WTC11 (cell line): ENCODE data around the gene GLG1.

Experiments used
- ATF1 ChIP-seq: sonication (generic); formaldehyde crosslinking; IDR thresholded peaks from 2 replicates; pipeline ENCODE4 v1.8.1; 2023; ENCODE audit warnings: mild to moderate bottlenecking, moderate library complexity, missing genetic modification reagents
- ELF4 ChIP-seq: sonication (generic); formaldehyde crosslinking; IDR thresholded peaks from 2 replicates; pipeline ENCODE4 v1.8.1; 2022; ENCODE audit warnings: low read depth, mild to moderate bottlenecking, moderate library complexity, missing genetic modification reagents
- NFE2L1 ChIP-seq: sonication (generic); formaldehyde crosslinking; IDR thresholded peaks from 2 replicates; pipeline ENCODE4 v1.8.1; 2023; ENCODE audit warnings: missing genetic modification reagents
- ZNF121 ChIP-seq: sonication (generic); formaldehyde crosslinking; IDR thresholded peaks from 2 replicates; pipeline ENCODE4 v1.8.0; 2023; ENCODE audit warnings: missing genetic modification reagents
- ZNF396 ChIP-seq: fragments of 250-450 bp; sonication (Bioruptor Pico); IDR thresholded peaks from 2 replicates; pipeline ENCODE4 v1.8.0; 2021; ENCODE audit warnings: mild to moderate bottlenecking, moderate library complexity, borderline replicate concordance
- TF ChIP-seq, protein P1 (sequence below): sonication (generic); formaldehyde crosslinking; IDR thresholded peaks from 2 replicates; pipeline ENCODE4 v1.8.1; 2023; ENCODE audit warnings: mild to moderate bottlenecking, missing genetic modification reagents, moderate library complexity
- TF ChIP-seq, protein P2 (sequence below): fragments of 200-600 bp; IDR thresholded peaks from 2 replicates; pipeline ENCODE4 v1.8.0; 2022; ENCODE audit warnings: antibody characterized with exemption
- TF ChIP-seq, protein P3 (sequence below): sonication (generic); formaldehyde crosslinking; IDR thresholded peaks from 2 replicates; pipeline ENCODE4 v1.8.1; 2022; ENCODE audit warnings: low read depth, mild to moderate bottlenecking, moderate library complexity, missing genetic modification reagents, borderline replicate concordance

DNA sequence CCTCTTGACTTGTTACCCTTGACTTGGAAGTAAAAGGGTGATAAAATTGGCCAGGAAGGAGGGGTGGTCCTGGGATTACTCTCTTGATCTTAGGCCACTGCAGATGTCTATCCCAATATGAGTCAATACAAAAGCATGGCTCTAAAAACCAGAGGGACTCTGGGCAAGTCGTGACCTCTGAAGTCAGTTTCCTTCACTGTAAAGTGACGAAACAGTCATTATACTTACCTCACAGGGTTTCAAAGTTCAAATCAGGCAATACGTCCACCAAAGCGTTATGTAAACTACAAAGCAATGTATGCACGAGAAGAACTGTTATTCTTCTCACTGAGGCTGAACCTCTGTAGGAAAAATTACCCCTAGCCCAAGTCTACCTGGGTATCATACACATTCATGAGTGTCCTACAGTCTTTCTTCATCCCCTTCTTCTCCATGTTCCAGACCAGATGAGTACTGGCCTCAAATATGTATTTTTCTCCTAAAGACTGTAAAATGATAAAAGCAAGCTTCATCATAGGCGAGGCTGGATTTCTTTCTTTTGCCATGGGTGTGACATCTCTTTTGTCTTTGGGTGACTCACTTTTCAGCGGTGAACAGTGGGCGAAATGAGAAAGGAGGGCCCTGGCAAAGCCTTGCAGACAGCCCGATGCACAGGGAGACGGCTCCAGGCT, 151.2 kb downstream of the GLG1 start:
- TF ChIP-seq NFE2L1 (CRISPR knock-in tag) = no peak
- TF ChIP-seq ELF4 (CRISPR knock-in tag) = no peak
- no peak for TF ChIP-seq ZNF121 (CRISPR knock-in tag)
- no peak for TF ChIP-seq ZNF396 (CRISPR knock-in tag)
- TF ChIP-seq, protein P1, sequence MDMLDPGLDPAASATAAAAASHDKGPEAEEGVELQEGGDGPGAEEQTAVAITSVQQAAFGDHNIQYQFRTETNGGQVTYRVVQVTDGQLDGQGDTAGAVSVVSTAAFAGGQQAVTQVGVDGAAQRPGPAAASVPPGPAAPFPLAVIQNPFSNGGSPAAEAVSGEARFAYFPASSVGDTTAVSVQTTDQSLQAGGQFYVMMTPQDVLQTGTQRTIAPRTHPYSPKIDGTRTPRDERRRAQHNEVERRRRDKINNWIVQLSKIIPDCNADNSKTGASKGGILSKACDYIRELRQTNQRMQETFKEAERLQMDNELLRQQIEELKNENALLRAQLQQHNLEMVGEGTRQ (CRISPR knock-in tag) = no peak
- TF ChIP-seq, protein P2, sequence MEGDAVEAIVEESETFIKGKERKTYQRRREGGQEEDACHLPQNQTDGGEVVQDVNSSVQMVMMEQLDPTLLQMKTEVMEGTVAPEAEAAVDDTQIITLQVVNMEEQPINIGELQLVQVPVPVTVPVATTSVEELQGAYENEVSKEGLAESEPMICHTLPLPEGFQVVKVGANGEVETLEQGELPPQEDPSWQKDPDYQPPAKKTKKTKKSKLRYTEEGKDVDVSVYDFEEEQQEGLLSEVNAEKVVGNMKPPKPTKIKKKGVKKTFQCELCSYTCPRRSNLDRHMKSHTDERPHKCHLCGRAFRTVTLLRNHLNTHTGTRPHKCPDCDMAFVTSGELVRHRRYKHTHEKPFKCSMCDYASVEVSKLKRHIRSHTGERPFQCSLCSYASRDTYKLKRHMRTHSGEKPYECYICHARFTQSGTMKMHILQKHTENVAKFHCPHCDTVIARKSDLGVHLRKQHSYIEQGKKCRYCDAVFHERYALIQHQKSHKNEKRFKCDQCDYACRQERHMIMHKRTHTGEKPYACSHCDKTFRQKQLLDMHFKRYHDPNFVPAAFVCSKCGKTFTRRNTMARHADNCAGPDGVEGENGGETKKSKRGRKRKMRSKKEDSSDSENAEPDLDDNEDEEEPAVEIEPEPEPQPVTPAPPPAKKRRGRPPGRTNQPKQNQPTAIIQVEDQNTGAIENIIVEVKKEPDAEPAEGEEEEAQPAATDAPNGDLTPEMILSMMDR = no peak
- TF ChIP-seq ATF1 (CRISPR knock-in tag) = no peak
- TF ChIP-seq, protein P3, sequence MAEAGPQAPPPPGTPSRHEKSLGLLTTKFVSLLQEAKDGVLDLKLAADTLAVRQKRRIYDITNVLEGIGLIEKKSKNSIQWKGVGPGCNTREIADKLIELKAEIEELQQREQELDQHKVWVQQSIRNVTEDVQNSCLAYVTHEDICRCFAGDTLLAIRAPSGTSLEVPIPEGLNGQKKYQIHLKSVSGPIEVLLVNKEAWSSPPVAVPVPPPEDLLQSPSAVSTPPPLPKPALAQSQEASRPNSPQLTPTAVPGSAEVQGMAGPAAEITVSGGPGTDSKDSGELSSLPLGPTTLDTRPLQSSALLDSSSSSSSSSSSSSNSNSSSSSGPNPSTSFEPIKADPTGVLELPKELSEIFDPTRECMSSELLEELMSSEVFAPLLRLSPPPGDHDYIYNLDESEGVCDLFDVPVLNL (CRISPR knock-in tag) = no peak
